ENCODE data around the gene MATCAP1. TPM values are rescaled to one million over a fixed set of nuclear protein-coding genes. Genes with fewer than 3 reads are reported as not detected.

The MATCAP1 gene
- total RNA-seq, 4 donors from 2014 or later: 20.8 to 57.8 (median 42.3) TPM

DNA sequence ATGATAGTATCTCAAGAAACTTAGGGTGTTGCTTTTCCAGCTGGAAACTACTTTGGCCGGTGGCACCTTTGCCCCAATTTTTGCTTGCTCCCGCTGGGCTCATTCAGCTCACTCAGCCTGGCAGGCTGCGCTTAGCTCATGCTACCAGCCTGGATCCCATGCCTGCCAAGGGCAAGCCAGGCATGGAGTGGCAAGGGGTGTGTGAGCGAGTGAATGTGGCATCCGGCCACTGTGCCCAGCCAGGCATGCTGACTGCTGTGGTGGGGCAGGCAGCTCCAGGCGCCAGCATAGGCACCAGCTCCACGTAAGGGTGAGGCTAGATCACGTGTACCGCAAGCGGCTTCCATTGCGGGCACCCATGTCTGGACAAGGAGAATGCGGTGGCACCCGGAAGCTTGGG lies 42.4 kb downstream of the MATCAP1 start:
- Histone ChIP-seq H3K27me3 (no peaks in the 10 kb centered on the region), H3K4me3 (no peak overlapping the region), H3K36me3 (peaks cover 0 to 97% (median 4%) of the 10 kb centered on the region in 3 donors), H3K4me1 (no peaks in the 10 kb centered on the region), H3K27ac (no peak overlapping the region), H3K9me3 (no peaks in the 10 kb centered on the region)
- no peak for TF ChIP-seq POLR2A (IDR thresholded peaks at IDR 0.05)
- TF ChIP-seq, protein P1, sequence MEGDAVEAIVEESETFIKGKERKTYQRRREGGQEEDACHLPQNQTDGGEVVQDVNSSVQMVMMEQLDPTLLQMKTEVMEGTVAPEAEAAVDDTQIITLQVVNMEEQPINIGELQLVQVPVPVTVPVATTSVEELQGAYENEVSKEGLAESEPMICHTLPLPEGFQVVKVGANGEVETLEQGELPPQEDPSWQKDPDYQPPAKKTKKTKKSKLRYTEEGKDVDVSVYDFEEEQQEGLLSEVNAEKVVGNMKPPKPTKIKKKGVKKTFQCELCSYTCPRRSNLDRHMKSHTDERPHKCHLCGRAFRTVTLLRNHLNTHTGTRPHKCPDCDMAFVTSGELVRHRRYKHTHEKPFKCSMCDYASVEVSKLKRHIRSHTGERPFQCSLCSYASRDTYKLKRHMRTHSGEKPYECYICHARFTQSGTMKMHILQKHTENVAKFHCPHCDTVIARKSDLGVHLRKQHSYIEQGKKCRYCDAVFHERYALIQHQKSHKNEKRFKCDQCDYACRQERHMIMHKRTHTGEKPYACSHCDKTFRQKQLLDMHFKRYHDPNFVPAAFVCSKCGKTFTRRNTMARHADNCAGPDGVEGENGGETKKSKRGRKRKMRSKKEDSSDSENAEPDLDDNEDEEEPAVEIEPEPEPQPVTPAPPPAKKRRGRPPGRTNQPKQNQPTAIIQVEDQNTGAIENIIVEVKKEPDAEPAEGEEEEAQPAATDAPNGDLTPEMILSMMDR (IDR thresholded peaks at IDR 0.05): no peak
- no peak for DNase-seq

DNA sequence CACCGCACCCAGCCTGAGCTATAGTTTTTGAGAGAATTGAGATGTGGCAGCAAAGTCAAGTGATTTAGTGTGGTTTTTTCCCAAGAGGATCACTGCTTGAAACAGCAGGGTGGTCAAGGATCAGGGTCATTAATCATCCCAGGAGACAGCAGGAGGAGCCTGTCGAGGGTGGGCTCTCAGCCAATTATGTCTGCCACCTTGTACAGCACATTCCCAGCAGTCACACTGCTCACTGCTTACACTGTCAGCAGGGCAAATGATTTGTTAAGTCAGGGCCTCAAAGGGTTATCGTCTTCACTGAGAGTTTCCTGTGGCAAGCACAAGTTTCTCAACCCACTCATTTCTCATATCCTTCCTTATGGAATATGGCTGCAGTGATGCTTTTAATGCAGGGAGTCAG lies 46.2 kb downstream of the MATCAP1 start:
- no peak for DNase-seq
- Histone ChIP-seq H3K9me3 (no peaks in the 10 kb centered on the region), H3K27me3 (no peaks in the 10 kb centered on the region), H3K36me3 (peaks cover 0 to 97% (median 0%) of the 10 kb centered on the region in 3 donors), H3K4me3 (no peak overlapping the region), H3K27ac (no peak overlapping the region), H3K4me1 (no peaks in the 10 kb centered on the region)
- TF ChIP-seq POLR2A (IDR thresholded peaks at IDR 0.05): no peak
- TF ChIP-seq, protein P1 (IDR thresholded peaks at IDR 0.05): no peak

DNA sequence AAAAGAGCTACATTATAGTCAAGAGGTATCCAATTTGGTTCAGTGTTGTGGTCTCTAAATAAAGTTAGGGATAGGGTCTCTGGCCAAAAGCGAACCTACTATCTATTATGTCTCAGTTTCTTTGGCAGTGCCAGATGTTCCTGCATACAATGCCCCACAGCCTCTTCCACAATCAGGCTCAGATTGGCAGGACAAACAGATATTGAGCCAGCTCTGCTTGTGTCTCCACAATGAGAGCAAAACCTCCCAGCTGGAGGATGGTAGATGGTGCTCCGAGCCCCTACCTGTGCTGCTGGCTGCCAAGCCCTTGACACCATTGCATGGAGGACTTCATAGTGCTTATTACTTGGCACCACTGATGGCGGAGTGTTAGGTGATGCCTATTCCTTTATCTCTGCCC lies 54.3 kb downstream of the MATCAP1 start:
- Histone ChIP-seq H3K9me3 (no peaks in the 10 kb centered on the region), H3K4me3 (no peak overlapping the region), H3K4me1 (no peaks in the 10 kb centered on the region), H3K27me3 (no peaks in the 10 kb centered on the region), H3K36me3 (peaks cover 0 to 48% (median 0%) of the 10 kb centered on the region in 3 donors), H3K27ac (no peak overlapping the region)
- DNase-seq: no peak
- TF ChIP-seq POLR2A (IDR thresholded peaks at IDR 0.05): no peak
- TF ChIP-seq, protein P1 (IDR thresholded peaks at IDR 0.05): no peak

DNA sequence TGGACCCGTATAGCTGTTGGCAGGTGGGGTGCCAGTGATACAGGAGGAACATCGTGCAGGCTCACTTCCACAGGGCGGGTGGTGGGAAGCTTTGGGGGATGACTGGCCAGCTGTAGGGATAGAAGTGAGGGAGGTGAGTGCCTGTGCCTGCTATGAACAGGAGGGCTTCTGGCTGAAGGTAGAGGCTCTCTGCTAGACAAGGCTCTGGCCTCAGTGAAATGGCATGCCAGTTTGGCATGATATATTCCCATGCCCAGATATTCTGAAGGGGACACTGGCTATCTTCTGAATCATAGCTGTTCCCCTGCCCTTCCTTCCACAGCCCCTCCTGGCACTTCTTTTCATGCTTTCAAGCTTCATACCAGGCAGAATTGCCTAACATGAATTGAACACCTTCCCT lies 54.9 kb downstream of the MATCAP1 start:
- peaks cover 0 to 44% (median 0%) of the 10 kb centered on the region in 3 donors for H3K36me3 ChIP-seq
- DNase-seq: no peak
- no peaks in the 10 kb centered on the region for H3K9me3 ChIP-seq
- TF ChIP-seq POLR2A (IDR thresholded peaks at IDR 0.05): no peak
- TF ChIP-seq, protein P1 (IDR thresholded peaks at IDR 0.05): no peak
- no peak overlapping the region for H3K4me3 ChIP-seq
- H3K4me1 ChIP-seq: no peaks in the 10 kb centered on the region
- H3K27me3 ChIP-seq: no peaks in the 10 kb centered on the region
- no peak overlapping the region for H3K27ac ChIP-seq

DNA sequence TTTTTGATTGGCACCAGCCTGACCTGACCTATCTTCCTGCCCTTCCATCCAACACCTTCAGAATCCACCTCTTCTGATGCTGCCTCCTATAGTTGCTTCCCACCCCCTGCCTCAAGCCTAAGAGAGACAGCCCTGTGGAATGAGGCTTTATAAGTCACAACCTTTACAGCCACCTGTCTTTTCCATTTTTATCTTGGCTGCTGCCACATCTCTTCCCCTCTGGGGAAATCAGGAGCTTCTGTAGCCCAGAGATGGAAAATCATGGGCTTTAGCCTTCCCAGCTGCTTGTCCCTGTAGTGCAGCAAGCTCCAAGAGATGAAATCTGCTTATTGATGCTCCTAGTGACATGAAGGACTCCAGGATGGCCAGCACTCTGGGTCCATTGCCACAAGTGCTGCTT lies 55.3 kb downstream of the MATCAP1 start:
- Histone ChIP-seq H3K4me1 (no peaks in the 10 kb centered on the region), H3K36me3 (peaks cover 0 to 44% (median 0%) of the 10 kb centered on the region in 3 donors), H3K9me3 (no peaks in the 10 kb centered on the region), H3K4me3 (no peak overlapping the region), H3K27me3 (no peaks in the 10 kb centered on the region), H3K27ac (no peak overlapping the region)
- no peak for TF ChIP-seq POLR2A (IDR thresholded peaks at IDR 0.05)
- TF ChIP-seq, protein P1 (IDR thresholded peaks at IDR 0.05): no peak
- DNase-seq: no peak

Small RNAs within 50 kb of the gene (small RNA-seq; reads per million reads assigned to genes)
- gene MIR328: 2.4 to 4.1 reads per million in 2 donors

Other genes starting within 250 kb of the MATCAP1 start
- gene CIAO2B, start 249.6 kb downstream of the MATCAP1 start, total RNA-seq: 10 to 100 TPM; 28.1 to 72.7 (median 55.2) TPM
- gene CES2, start 248.4 kb downstream of the MATCAP1 start, total RNA-seq: 1,000 to 10,000 TPM in 3 of 4 donors, 100 to 1,000 TPM in 1; 113 to 4,512 (median 3,000) TPM
- 100 to 1,000 TPM in 3 of 4 donors, 10 to 100 TPM in 1; 28.9 to 227 (median 161) TPM for gene CES3, start 222.7 kb downstream of the MATCAP1 start, total RNA-seq
- 10 to 100 TPM; 13.7 to 26.5 (median 17.9) TPM for gene CES4A, start 195.4 kb downstream of the MATCAP1 start, total RNA-seq
- 10 to 100 TPM; 14.0 to 30.5 (median 26.6) TPM for gene CBFB, start 154.8 kb downstream of the MATCAP1 start, total RNA-seq
- 10 to 100 TPM; 11.4 to 30.6 (median 20.4) TPM for gene PHAF1, start 74.0 kb downstream of the MATCAP1 start, total RNA-seq
- gene B3GNT9, start 33.0 kb downstream of the MATCAP1 start, total RNA-seq: 1 to 10 TPM; 2.5 to 4.0 (median 3.5) TPM
- gene TRADD, start 24.1 kb downstream of the MATCAP1 start, total RNA-seq: 10 to 100 TPM; 23.5 to 52.0 (median 32.0) TPM
- gene FBXL8, start 24.0 kb downstream of the MATCAP1 start, total RNA-seq: 10 to 100 TPM; 19.6 to 57.1 (median 35.1) TPM
- gene HSF4, start 19.2 kb downstream of the MATCAP1 start, total RNA-seq: 100 to 1,000 TPM in 1 of 4 donors, 10 to 100 TPM in 3; 15.6 to 140 (median 69.8) TPM
- gene NOL3, start 13.4 kb downstream of the MATCAP1 start, total RNA-seq: 10 to 100 TPM; 24.4 to 65.2 (median 34.1) TPM
- 10 to 100 TPM in 1 of 4 donors, 1 to 10 TPM in 3; 1.2 to 10.9 (median 4.7) TPM for gene EXOC3L1, start 6.2 kb upstream of the MATCAP1 start, total RNA-seq
- gene E2F4, start 8.2 kb upstream of the MATCAP1 start, total RNA-seq: 100 to 1,000 TPM; 122 to 182 (median 144) TPM
- 100 to 1,000 TPM in 1 of 4 donors, 10 to 100 TPM in 3; 25.6 to 119 (median 82.2) TPM for gene ELMO3, start 15.2 kb upstream of the MATCAP1 start, total RNA-seq
- 10 to 100 TPM; 23.9 to 40.3 (median 33.3) TPM for gene TMEM208, start 43.2 kb upstream of the MATCAP1 start, total RNA-seq
- gene FHOD1, start 63.5 kb upstream of the MATCAP1 start, total RNA-seq: 10 to 100 TPM; 13.3 to 64.4 (median 38.8) TPM
- 1 to 10 TPM; 1.2 to 2.2 (median 1.8) TPM for gene SLC9A5, start 65.0 kb upstream of the MATCAP1 start, total RNA-seq
- gene PLEKHG4, start 95.6 kb upstream of the MATCAP1 start, total RNA-seq: 10 to 100 TPM; 12.3 to 16.5 (median 14.0) TPM
- not detected for gene KCTD19, start 142.8 kb upstream of the MATCAP1 start, total RNA-seq
- 1 to 10 TPM in 1 of 4 donors, not detected in 3; 5.1 TPM for gene LRRC36, start 142.9 kb upstream of the MATCAP1 start, total RNA-seq
- 10 to 100 TPM in 2 of 4 donors, 1 to 10 TPM in 2; 6.6 to 33.3 (median 16.6) TPM for gene TPPP3, start 209.5 kb upstream of the MATCAP1 start, total RNA-seq
- 10 to 100 TPM in 1 of 4 donors, 1 to 10 TPM in 3; 3.5 to 14.5 (median 6.3) TPM for gene ZDHHC1, start 232.5 kb upstream of the MATCAP1 start, total RNA-seq
- 100 to 1,000 TPM; 116 to 688 (median 499) TPM for gene HSD11B2, start 247.2 kb upstream of the MATCAP1 start, total RNA-seq

All from Peyer's patch (tissue), 4 donors.